GM19324 (cell line): ENCODE measurements around the gene LPCAT1.
"Not testable (repeated sequence)": the region's sequence is repeated elsewhere in the genome, so short reads cannot be mapped to it uniquely, and the experiment has no call there.

ENCODE experiments used
- ATAC-seq: cut with Tn5 transposase; IDR thresholded peaks from one replicate; pipeline ENCODE4 v1.9.1; 2021; ENCODE audit warnings: mild to moderate bottlenecking, moderate library complexity; ENCODE audit not compliant: unreplicated experiment, low FRiP score

Gene LPCAT1

DNA sequence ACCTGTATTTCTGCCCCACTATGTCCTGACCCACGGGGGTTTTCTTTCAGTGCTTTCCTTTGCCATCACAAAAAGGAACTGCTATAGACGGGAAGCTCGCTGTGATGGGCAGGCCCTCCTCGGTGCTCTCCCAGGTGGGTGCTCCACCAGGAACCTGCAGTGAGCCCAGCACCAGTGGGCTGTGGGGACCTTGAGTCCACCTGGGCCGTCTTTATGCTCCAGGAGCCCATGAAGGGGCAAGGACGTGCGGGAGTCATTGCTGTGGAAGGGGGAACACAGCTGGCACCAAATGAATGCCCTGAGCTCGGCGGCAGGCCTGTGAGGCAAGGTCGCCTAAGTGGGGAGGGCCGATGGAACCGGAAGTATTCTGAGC lies 41.8 kb downstream of the LPCAT1 start:
- no peak for ATAC-seq

DNA sequence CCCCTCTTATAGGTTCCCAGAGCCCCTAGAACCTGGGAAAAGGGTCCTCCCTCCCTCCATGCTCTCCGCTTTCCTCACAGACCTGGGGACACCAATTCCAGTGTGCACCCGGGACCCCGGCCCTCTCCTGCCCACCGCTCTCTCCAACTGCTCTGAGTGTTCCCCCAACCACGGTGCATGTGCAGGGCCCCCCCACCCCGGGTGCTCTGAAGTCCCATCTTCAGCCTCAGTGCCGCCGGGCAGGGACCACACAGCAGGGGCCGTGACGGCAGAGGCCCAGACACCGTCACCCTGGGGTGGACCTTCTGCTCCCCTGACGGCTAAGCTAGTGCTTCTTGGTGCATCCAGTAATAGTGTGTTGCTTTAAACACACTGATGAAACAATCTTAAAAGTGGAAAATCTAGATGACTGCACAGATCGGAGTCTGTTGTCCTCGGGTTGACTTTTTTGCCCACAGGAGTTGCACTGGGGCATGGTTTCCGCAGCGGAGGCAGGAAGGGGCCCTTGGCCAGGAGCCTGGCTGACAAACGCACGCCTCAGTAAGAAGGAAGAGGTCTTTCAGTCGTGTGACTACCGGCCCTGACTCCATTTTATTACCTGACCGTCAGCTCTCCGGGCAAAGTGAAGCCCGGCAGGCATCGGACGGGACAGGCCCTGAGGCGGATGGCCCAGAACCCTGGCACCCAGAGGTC lies 42.3 kb downstream of the LPCAT1 start:
- ATAC-seq = no peak

DNA sequence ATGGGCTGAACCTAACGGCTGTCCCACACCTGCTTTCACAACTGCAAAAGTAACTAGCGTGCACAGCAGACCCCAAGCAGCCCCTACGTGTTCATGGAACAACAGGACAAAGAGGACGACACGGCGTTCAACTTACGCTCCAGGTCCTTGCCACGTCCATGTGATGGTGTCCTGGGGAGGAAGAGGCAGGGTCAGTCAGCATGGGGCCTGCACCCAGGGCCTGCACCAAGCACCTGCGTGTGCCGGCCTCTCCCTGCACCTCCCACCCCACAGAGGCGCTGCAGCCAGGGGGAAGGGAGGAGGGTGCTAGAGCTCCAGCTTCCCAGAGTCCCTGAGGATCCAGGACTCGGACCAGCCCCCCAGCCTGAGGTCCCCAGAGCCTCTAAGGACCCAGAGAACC lies 43.0 kb downstream of the LPCAT1 start:
- no peak for ATAC-seq

DNA sequence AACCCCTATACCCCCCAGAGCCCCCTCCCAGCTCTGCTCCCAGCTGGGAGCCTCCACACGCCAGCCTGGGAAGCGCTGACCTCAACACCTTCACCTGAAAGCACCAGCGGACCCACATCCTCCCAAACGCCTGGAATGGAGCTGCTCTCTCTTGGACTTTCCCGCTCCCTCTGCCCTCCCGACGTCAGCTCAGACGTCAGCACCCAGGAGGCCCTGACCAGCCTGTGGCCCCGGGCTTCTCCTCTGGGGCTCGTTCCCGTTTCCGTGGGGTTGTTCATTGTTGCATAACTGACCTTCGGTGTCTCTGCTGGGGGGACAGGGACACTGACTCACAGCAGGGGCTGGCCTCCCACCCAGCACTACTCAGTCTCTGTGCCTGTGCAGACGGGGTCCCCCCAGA lies 43.5 kb downstream of the LPCAT1 start:
- no peak for ATAC-seq

DNA sequence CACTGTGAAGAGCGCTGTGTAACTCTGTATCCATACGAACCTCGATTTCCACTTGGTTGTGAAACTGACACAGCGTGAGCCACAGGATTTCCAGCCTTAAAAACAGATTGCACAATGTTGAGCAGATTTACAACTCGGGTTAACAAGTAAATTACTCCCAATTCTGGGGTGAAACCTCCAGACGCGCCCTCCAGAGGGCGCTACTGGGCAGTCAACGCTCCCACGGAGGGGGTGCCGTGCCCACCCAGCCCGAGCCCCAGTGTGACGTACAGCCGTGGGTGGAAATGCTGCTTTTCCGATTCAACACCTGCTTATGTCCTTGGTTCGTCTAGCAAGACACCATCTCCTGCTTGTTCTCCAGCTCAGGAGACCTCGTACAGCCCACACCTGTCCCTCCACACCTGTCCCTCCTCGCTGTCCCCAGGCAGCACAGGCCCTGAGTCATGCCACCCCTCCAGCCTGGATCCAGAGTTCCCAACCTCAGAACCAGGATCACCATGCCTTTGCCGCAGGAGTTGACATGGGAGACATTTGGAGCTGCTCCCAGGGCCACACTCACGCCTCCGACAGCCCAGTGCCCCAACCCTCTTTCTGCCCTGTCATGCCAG lies 44.1 kb downstream of the LPCAT1 start:
- no peak for ATAC-seq

DNA sequence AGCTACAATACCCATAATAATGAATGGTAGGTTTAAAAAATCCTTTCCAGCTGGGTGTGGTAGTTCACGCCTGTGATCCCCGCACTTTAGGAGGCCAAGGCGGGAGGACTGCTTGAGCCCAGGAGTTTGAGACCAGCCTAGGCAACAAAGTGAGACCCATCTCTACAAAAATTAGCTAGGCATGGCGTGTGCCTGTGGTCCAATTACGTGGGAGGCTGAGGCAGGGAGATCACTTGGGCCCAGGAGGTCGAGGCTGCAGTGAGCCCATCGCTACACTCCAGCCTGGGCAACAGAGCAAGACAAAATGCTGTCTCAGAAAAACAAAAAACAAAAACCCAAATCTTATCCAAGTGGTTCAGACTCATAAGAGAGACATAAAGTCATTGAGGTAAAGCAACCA lies 44.7 kb downstream of the LPCAT1 start:
- ATAC-seq = no peak

DNA sequence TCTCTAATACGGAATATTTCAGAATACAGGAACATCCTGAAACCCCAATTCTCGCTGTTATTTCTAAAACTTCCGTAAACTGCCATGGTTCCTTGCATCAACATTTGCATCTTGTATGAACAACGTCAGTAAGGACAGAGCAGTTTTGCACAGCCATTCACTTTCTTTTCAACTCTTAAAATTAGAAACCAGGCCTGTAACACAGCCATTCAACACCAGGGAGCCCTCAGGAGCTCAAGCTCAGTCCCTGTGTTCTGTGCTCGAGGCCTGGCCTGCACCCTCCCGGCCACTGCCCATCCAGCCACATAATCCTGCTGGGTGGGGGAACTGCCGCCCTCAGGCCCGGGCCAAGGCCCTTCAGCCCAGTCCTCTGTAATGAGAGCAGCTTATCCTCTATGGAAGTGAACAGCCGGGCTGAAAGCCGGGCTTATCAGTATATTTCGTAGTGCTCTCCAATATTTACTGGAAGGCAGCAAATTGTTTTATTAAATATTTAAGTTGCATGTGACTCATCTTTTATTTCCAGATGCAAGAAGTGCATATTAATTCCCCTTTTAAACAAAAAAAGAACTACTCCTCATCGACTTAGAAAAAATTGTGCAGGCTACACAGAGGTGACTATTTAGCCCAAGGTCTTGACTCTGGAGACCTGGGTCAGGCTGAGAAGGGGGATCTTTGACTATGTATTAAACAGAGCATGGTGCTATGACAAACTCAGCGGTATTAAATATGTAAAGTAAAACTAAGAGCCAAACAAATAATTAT lies 45.3 kb downstream of the LPCAT1 start:
- ATAC-seq = no peak

DNA sequence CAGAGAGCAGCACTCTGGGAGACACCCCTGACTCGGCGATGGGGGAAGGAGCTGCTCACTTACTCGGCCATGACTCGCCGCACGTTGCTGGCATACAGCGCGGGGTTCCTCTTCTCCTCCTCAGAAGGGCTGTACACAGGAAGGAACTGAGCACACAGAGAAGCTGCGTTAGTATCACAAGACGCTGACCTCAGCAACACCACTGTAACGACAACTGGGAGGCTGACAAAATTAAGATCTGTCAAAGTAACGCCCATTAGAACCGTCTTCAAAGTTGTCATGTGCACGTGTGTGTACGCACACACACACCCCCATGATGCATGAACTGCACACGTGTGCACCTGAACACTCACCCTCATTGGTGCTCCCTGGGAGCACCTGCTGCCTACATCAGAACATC lies 46.4 kb downstream of the LPCAT1 start:
- no peak for ATAC-seq

DNA sequence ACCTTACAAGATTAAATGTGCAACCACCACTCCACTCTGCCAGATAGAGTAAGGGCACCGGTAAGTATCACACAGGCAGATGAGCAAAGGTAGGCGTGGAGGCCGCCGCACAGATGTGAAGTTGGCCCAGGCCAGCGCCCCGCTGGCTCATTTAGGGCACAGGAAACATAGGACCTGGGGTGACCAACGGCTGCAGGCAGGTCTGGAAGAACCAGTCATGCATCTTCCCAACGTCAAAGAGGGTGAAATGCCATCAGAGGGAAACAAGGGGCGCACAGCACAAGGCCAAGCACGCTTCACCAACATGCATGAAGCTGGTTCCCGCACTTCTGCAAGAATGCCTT lies 46.8 kb downstream of the LPCAT1 start:
- ATAC-seq = no peak

DNA sequence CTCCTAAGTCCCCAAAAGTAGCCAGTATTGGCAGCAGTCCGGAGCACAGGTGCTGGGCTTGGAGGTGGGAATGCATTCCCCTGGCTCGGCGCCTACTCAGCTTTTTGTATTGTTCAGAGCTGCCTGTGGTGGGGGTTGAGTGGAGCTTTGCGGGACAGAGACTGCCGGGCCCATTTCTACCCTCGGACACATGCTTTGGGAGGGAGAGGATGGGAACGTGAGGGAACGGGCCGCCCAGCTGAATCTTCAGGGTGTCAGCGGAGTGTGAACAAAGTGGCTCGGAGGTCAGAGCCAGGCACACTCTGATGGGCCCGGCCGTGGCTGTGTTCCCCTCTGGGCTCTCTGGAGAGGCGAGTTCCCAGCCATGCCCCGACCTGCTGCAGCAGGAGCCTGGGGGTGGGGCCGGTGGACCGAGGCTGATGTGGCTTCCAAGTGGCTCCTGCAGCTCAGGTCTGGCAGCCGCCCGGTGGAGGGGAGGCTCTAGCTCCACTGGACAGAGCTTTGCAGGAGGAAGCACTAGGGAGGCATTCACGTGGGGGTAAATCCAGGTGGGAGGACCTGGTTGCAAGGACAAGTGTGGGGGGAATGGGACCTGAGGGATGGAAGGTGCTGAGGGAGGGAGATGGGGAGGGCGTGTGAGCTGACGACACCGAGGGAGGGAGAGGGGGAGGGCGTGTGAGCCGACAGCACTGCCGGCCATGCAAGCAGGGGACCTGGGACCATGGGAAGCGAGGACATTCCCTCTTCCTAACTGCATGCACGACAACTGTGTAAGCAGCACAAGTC lies 47.4 kb downstream of the LPCAT1 start:
- no peak for ATAC-seq

DNA sequence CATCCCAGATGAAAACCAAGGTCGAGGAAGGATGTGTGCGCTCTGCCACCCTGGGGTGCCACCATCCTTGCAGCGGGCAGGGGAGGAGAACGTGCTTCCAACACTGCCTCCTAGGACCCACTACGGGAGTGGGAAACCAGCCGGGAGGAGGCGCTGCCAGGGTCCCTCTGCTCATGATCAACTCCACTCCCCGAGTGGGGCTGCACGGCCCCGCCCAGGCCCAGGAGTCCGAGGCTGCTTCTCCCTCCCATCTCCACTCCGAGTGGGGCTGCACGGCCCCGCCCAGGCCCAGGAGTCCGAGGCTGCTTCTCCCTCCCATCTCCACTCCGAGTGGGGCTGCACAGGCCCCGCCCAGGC lies 48.2 kb downstream of the LPCAT1 start:
- not testable (repeated sequence) for ATAC-seq

DNA sequence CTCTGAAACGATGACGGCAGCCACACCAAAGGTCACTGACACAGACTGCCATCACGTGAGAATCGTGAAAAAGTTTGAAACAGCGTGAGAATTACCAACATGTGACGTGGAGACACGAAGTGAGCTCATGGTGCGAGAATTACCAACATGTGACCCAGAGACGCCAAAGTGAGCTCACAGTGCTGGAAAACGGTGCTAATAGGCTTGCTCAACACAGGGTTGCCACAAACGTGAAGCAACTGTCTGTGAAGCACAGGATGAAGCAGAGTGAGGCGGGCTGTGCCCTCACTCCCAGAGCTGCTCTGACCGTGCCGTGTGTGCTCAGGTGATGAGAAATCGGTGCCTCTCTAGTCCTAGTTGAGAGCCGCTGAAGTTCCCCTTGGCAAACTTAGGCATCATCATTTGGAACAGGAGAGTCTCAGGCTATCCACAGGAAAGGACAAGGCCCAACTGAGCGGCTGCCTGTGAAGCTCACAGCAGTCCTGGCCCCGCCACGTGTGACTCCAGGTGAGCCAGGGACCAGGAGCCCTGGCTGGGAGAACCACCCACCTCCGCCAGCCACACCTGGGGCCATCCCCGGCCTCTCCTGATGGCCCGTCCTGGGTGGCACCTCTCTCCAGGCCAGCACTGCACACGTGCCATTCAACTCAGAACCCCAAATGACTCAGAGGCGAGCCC lies 48.8 kb downstream of the LPCAT1 start:
- no peak for ATAC-seq

DNA sequence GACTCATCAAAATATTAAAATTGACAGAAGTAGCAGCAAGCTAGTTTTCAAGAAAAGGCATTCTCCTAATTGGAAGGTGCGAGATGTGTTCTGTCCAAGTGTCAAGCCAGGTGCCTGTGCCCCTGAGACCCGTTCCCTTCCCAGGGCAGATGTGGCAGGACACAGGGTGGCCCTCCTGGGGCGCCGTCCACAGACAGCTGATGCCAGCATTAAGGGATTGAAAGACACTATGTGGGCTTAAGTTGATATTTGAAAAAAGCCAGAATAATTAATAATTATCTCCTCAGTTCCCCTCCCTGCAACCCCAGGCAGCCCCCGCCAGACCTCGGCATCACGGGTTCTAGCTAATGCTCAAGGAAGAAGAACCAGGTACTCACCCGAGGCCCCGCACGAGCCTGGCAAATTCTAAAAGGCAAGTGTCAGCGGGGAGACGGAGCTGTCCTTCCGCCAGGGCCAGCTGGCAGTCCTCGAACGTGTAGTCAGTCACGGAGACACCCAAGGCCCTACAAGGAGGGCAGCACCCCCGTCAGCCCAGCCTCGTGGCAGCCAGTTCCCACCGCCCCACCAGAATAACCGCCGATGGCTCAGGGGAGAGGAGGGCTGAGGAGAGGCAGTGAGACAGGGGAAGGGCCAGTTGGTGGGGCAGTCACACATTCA lies 49.4 kb downstream of the LPCAT1 start:
- ATAC-seq = no peak

DNA sequence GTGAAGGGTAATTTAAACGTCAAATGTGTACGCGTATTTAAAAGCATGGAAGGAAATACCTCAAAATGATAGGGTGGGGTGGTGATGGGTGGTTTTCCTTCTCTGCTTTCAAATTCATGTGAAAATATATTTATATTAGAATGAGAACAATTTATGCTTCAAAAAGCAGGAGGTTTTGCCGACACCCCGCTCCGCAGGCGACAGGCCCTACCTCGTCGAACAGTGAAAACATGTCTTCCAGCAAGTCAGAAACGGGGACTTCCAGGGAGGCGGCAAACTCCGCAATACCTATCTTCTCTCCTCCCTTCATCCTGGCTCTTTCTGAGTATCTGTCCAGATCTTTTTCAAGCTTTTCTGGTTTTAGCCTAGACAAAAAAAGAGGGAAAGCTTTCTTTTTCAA lies 50.0 kb downstream of the LPCAT1 start:
- no peak for ATAC-seq

DNA sequence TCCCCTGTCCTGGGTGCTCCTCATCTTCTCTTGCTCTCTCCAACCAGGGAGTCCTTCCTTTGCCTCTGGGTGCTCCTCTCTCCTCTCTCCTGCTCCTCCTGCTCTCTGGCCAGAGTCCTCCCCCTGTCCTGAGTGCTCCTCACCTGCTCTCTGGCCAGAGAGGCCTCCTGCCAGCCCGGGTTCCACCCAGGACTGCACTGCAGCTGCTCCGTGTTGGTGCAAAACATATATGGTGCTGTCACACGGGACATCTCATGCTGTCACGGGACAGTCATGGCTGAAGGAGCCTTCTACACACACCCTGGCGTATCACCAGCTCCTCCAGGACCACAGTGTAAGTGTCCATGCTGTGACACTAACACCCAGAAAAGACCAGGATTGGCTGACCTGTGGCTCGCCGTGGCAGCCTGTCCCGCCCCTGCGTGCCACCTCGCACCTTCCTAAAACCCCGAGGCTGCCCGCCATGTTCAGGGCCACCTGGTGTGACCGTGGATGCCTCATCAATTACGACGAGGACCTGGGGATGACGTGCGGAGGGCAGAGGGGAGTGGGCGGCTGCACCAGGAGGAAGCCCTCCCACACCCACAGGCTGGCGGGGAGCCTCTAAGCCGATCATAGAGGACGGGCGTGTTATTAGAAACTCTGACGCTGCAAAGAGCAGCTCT lies 50.7 kb downstream of the LPCAT1 start:
- ATAC-seq = no peak

DNA sequence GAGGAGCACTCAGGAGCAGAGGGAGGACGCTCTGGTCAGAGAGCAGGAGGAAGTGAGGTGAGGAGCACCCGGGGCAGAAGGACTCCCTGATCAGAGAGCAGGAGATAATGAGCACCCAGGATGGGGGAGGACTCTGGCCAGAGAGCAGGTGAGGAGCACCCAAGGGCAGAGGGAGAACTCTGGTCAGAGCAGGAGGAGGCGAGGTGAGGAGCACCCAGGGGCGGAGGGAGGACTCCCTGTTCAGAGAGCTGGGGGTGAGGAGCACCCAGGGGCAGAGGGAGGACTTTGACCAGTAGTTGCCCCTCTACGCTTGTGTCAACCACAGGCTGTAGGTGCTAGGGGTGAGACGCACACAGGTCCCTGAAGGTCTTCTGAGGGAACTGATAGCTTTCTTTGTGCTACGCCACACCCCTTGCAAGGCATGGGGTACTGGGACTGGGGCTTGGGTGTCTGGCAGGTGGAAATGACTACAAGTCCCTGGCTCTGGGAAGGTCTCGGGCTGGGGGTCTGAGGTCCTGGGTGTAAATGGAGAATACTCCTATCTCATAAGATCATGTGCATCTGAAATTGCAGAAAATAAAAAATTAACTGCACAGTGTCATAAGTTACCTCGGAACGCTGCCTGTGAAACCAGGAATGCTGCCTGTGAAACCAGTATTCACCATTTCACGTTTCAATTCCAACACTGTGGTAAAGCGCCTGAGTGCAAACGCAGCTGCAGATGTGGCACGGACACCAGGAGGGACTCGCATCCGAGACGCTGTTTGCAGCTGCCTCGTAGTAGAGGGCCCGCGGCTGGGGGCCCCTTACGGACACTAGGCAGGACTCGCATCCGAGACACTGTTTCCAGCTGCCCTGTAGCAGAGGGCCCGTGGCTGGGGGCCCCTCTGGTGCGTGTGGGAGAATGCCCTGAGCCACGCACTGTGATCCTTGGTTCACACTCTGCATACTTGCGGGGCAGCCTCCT lies 51.5 kb downstream of the LPCAT1 start:
- no peak for ATAC-seq

DNA sequence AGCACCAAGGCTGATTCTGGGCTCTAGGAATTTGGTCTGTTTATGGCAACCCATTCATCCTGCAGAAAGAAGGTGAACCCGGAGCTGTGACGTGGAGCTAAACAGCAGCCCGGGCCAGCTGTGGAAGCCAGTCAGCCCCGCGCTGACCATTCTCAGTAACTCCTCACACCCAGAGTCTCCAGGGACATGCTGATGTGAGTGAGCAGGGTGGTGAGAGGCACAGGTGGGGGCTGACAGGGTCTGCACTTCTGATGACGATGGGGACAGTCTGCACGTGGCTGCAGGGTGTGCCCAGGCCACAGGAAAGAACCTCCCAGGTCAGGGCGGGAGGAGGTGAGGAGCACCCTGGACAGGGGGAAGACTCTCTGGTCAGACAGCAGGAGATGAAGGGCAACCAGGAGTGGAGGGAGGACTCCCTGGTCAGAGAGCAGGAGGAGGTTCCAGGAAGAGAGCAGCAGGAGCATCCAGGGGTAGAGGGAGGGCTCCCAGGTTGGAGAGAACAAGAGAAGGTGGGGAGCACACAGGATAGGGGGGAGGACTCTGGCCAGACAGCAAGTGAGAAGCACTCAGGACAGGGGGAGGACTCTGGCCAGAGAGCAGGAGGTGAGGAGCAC lies 52.4 kb downstream of the LPCAT1 start:
- no peak for ATAC-seq

DNA sequence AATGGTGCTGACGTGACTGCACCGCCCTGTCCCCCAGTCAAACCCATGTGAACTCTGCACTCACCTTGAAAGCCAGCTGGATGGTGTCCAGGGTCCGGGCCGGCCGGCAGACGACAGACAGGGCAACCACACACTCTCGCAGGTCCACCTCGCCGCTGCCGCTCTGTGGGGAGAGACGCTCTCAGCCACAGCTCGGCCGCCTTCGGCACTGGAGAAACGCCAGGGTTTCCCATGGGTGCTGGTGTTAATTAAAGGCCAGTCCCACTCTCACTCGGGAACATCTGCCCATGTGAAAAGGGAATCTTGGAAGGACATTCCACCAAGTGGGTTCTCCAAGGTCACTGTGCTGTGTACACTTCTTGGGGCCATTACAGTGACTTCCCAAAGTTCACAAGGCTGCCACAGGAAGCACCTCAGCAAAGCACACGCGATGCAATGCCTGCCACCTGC lies 53.0 kb downstream of the LPCAT1 start:
- no peak for ATAC-seq
